ENCODE results near the gene SYTL5. TPM values are rescaled to one million over a fixed set of nuclear protein-coding genes. Genes with fewer than 3 reads are reported as not detected.

SYTL5 gene
- total and polyA plus RNA-seq, 12 donors, result 1.8 to 38.1 (median 11.8) TPM

DNA sequence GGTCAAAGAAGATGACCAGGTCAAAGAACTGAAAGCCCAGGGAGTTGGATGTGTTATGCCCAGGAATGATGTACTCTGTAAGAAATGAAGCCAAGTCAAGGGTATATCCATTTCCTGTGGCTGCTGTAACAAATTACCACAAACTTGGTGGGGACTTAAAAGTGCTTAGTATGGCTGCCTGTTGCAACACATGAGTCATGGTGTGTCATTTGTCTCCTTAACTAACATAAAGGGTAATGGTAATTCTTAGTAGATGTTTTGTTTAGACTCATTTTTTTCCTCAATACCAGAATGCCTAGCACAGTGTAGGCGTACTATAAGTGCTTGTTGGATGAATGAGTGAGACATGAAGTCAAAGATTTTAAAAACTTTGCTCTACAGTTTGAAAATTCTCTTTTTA, 45.7 kb downstream of the SYTL5 start:
- 50 to 93% (median 81%) methylated on average over 1 of the region's 1 CpG for WGBS, 4 donors
- H3K9me3 ChIP-seq (replicated peaks in 1 of 3), result no peaks in the 10 kb centered on the region
- no peak overlapping the region for H3K27ac ChIP-seq
- DNase-seq, result peak in 1 of 7 donors; percentile 2
- H3K27me3 ChIP-seq, result no peaks in the 10 kb centered on the region
- intact Hi-C loops (cut with DNase I), result no loop called here
- no peaks in the 10 kb centered on the region for H3K36me3 ChIP-seq (replicated peaks in 1 of 2)
- TF ChIP-seq CTCF (IDR thresholded peaks at IDR 0.05), result no peak
- TF ChIP-seq POLR2A (IDR thresholded peaks at IDR 0.05), result no peak
- H3K4me1 ChIP-seq (replicated peaks in 1 of 2), result no peaks in the 10 kb centered on the region
- no peak overlapping the region for H3K4me3 ChIP-seq

GRCh38 chrX:38055170-38055847, 49.0 kb downstream of the SYTL5 start:
- Histone ChIP-seq H3K36me3 (replicated peaks in 1 of 2) (no peaks in the 10 kb centered on the region), H3K4me3 (no peak overlapping the region), H3K27me3 (no peaks in the 10 kb centered on the region), H3K4me1 (replicated peaks in 1 of 2) (no peaks in the 10 kb centered on the region), H3K9me3 (replicated peaks in 1 of 3) (no peaks in the 10 kb centered on the region), H3K27ac (peak overlapping the region in 2 of 5 donors; percentile 15 to 22)
- DNase-seq, result peak in 4 of 7 donors; percentile 12 to 21 (median 19)
- WGBS, 4 donors, result 45 to 60% (median 53%) methylated on average over 4 of the region's 4 CpGs
- intact Hi-C loops (cut with DNase I), result no loop called here
- TF ChIP-seq CTCF (IDR thresholded peaks at IDR 0.05), result no peak
- no peak for TF ChIP-seq POLR2A (IDR thresholded peaks at IDR 0.05)

- no peak overlapping the region for H3K27ac ChIP-seq
- intact Hi-C loops (cut with DNase I), result no loop called here
- no peak overlapping the region for H3K4me3 ChIP-seq
- no peaks in the 10 kb centered on the region for H3K27me3 ChIP-seq
- 84 to 100% (median 91%) methylated on average over 2 of the region's 2 CpGs for WGBS, 4 donors
- no peak for DNase-seq
- TF ChIP-seq CTCF (IDR thresholded peaks at IDR 0.05) (no peak), POLR2A (IDR thresholded peaks at IDR 0.05) (no peak)
- no peaks in the 10 kb centered on the region for H3K9me3 ChIP-seq (replicated peaks in 1 of 3)
- H3K4me1 ChIP-seq (replicated peaks in 1 of 2), result peaks cover 5 to 10% of the 10 kb centered on the region in 2 donors
- H3K36me3 ChIP-seq (replicated peaks in 1 of 2), result no peaks in the 10 kb centered on the region
Measured at GRCh38 chrX:38060331-38060878, 54.1 kb downstream of the SYTL5 start.

DNA sequence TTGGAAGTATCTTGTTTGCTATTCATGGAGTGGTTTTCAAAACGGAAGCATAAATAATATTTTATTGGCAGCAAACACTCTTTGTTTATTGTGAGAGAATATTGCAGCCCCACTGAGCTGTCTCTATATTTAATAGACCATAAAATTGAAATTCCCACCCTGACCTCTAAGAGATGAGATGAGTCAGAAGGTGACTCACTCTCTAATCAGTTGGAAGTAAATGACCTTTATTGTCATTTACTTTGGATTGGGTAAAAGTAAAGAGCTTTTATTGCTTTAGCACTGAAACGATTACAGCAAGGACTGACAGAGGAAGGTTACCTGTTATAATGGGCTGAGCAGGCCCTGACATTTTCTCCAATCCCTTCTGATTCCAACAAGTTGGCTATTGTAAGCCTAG, 55.0 kb downstream of the SYTL5 start:
- H3K36me3 ChIP-seq (replicated peaks in 1 of 2), result no peaks in the 10 kb centered on the region
- peak overlapping the region in 1 of 5 donors; percentile 18 for H3K27ac ChIP-seq
- intact Hi-C loops (cut with DNase I), result no loop called here
- no peaks in the 10 kb centered on the region for H3K27me3 ChIP-seq
- H3K4me3 ChIP-seq, result no peak overlapping the region
- peaks cover 5 to 10% of the 10 kb centered on the region in 2 donors for H3K4me1 ChIP-seq (replicated peaks in 1 of 2)
- no peak for TF ChIP-seq POLR2A (IDR thresholded peaks at IDR 0.05)
- DNase-seq, result peak in 1 of 7 donors; percentile 7
- 20 to 48% (median 23%) methylated on average over 2 of the region's 2 CpGs for WGBS, 4 donors
- no peaks in the 10 kb centered on the region for H3K9me3 ChIP-seq (replicated peaks in 1 of 3)

Data from adrenal gland (tissue), 12 donors.